NB4 (cell line): ENCODE results near the gene AGAP1.
"Not testable (repeated sequence)": the region's sequence is repeated elsewhere in the genome, so short reads cannot be mapped to it uniquely, and the experiment has no call there.

Experiments used
- DNase-seq: peaks from one replicate; pipeline ENCODE4 v3.0.0; 2010; ENCODE audit warnings: low read depth
- H3K4me3 ChIP-seq: one replicate; pipeline ENCODE4 v1.5.1; 2011; ENCODE audit warnings: mild to moderate bottlenecking, low read depth, low read length, moderate library complexity
- MYC ChIP-seq: IDR thresholded peaks from 2 replicates; pipeline ENCODE4 v1.6.1; 2011; ENCODE audit warnings: low read depth, low read length
- POLR2A ChIP-seq: IDR thresholded peaks from 2 replicates; pipeline ENCODE4 v1.6.1; 2011; ENCODE audit warnings: mild to moderate bottlenecking; ENCODE audit not compliant: insufficient read length; ENCODE audit errors: extremely low read depth
- TF ChIP-seq, protein P1 (sequence below): IDR thresholded peaks from 2 replicates; pipeline ENCODE4 v1.6.1; 2011; ENCODE audit warnings: low read depth, low read length
- TF ChIP-seq, protein P2 (sequence below): IDR thresholded peaks from one replicate; pipeline ENCODE4 v1.5.1; 2012; ENCODE audit warnings: low read depth, low read length

The AGAP1 gene

DNA sequence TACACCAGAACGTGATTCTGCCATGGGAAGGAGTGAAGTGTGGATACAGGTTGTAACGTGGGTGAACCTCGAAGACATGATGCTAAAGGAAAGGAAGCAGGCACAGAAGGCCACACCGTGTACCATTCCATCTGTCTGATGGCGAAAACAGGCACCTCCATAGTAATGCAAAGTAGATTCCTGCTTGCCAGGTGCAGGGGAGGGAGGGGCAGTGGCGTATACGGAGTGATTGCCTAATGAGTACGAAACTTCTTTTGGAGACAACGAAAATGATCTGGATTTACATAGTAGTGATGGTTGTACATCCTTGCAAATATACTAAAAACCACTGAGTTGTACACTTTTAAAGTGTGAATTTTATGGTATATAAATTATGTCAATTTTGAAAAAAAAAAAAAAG lies 567.7 kb downstream of the AGAP1 start:
- TF ChIP-seq, protein P1, sequence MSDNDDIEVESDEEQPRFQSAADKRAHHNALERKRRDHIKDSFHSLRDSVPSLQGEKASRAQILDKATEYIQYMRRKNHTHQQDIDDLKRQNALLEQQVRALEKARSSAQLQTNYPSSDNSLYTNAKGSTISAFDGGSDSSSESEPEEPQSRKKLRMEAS = no peak
- DNase-seq = no peak
- H3K4me3 ChIP-seq = no peak overlapping the region

DNA sequence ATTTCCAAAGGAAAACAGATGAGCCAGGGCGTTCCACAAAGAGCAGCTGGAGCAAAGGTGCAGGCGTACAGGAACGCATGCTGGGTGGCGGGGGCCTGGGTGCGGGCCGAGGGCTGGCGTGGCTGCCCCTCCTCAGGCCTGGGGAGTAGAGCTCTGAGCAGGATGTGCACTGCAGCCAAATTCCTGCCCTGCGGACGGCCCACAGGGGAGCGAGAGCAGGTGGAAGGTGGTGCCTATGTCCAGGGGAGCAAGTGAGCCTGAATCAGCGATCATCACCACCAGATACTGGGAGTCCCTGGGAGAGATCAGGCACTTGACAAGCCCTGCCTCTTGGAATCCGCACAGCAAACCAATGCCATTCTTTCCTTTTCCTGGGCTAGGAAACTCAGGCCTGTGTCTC lies 568.1 kb downstream of the AGAP1 start:
- no peak for DNase-seq
- no peak overlapping the region for H3K4me3 ChIP-seq
- TF ChIP-seq POLR2A = no peak
- TF ChIP-seq, protein P2, sequence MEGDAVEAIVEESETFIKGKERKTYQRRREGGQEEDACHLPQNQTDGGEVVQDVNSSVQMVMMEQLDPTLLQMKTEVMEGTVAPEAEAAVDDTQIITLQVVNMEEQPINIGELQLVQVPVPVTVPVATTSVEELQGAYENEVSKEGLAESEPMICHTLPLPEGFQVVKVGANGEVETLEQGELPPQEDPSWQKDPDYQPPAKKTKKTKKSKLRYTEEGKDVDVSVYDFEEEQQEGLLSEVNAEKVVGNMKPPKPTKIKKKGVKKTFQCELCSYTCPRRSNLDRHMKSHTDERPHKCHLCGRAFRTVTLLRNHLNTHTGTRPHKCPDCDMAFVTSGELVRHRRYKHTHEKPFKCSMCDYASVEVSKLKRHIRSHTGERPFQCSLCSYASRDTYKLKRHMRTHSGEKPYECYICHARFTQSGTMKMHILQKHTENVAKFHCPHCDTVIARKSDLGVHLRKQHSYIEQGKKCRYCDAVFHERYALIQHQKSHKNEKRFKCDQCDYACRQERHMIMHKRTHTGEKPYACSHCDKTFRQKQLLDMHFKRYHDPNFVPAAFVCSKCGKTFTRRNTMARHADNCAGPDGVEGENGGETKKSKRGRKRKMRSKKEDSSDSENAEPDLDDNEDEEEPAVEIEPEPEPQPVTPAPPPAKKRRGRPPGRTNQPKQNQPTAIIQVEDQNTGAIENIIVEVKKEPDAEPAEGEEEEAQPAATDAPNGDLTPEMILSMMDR = no peak
- TF ChIP-seq MYC = no peak
- TF ChIP-seq, protein P1 = no peak

DNA sequence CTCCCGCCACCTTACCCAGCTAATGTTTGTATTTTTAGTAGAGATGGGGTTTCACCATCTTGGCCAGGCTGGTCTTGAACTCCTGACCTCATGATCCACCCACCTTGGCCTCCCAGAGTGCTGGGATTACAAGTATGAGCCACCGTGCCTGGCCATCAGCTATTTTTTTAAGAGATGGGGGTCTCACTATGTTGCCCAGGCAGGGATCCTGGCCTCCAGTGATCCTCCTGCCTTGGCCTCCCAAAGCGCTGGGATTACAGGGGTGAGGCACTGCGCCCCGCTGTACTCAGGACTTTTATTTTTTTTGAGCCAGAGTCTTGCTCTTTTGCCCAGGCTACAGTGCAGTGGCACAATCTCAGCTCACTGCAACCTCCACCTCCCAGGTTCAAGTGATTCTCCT lies 569.0 kb downstream of the AGAP1 start:
- H3K4me3 ChIP-seq, DNase-seq: not testable (repeated sequence)

DNA sequence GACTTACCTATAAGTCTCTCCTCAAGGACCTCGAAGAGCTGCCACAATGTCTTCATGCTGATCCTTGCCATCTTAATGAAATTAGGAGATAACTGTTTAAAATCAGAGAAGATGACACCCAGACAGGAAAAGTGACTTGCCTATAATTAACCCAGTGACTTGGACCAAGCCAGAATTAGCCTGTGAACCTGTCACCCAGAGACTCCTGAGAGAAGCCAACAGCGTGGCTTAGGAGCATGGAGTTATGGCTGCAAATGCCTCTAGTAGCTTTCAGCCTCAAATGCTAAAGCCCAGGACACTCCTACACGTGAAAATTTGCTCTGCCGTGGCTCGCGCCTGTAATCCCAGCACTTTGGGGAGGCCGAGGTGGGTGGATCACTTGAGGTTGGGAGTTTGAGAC lies 570.2 kb downstream of the AGAP1 start:
- no peak overlapping the region for H3K4me3 ChIP-seq
- TF ChIP-seq MYC (no peak), POLR2A (no peak)
- TF ChIP-seq, protein P1 = no peak
- DNase-seq = no peak

DNA sequence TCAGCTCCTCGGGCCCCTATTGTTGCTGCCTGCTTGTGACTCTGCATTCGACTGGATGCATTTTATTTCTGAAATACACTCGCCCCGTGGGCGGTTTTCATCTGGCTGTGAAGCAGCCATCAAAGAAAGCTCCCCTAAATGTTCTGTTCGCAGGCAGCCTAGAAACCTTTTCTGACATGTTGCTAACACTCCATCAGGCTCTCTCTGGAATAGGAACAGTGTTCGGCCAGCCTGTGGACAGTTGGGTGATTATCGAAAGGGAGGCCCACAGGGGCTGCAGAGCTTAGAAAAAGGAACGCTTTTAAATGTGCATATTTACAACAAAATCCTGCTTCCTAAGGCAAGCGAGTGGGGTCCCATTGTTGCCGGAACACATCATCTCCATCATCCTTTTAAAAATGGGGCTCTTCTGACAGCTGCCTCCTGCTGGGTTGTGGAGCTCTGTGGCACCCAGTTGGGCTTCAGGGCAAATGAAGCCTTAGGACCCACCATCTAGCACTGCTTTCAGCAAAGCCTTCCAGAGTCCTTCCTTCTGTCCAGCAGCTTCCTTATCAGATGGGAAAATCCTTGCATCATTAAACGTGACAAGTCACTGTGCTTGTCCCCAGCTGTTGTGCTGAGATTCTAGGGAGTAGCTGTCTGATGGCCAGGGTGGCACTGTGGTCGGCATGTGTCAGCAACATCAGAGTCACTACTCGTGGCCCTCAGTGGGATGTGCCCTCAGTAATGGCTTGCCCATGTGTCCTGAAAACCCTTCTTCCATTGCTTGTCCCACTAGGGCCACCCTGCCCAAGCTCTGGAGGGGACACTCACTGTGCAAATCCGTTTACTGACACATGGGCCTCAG lies 571.7 kb downstream of the AGAP1 start:
- TF ChIP-seq MYC (no peak), POLR2A (no peak)
- TF ChIP-seq, protein P1 = no peak
- TF ChIP-seq, protein P2 = no peak
- DNase-seq = no peak
- no peak overlapping the region for H3K4me3 ChIP-seq

DNA sequence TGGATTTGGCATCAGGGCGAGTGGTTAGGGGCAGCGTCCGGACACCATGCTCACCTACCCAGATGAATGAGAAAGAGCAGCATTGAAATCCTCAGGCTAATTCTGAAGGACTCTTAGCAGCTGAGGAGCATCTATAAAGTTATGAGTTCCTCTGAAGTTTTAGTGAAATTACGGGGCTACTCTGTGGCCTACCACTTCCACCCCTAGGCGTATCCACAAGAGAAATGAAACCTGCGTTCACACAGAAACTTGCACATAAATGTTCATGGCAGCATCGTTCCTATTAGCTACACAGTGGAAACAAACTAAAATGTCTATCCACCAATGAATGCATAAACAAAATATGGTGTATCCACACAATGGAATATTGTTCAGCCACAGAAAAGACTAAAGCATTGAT lies 576.4 kb downstream of the AGAP1 start:
- no peak for DNase-seq
- TF ChIP-seq, protein P1 = no peak
- TF ChIP-seq, protein P2 = no peak
- no peak for TF ChIP-seq MYC
- no peak for TF ChIP-seq POLR2A
- H3K4me3 ChIP-seq = no peak overlapping the region

DNA sequence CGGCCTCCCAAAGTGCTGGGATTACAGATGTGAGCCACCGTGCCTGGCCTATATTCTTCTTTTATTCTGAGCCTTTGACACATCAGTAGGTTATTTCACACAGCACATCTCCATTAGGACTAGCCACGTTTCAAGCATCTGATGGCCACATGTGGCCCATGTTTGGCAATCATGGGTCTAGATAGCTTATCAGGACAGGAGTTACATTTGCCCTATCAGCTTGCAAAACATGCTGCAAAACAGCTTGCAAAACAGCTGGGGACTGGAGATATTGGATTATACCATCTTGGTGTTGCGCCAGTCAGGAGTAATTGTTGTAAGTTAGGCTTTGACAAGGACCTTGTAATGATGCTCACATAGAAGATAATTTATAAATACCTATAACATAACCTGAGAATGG lies 579.4 kb downstream of the AGAP1 start:
- TF ChIP-seq MYC = no peak
- TF ChIP-seq, protein P1 = no peak
- TF ChIP-seq, protein P2 = no peak
- TF ChIP-seq POLR2A = no peak
- no peak overlapping the region for H3K4me3 ChIP-seq
- peak; percentile 44 for DNase-seq
